ENCODE data around the gene DPP6.

Gene DPP6

GRCh38 chr7:154905146-154905545, 852.9 kb downstream of the DPP6 start:
- TF ChIP-seq, protein P1, sequence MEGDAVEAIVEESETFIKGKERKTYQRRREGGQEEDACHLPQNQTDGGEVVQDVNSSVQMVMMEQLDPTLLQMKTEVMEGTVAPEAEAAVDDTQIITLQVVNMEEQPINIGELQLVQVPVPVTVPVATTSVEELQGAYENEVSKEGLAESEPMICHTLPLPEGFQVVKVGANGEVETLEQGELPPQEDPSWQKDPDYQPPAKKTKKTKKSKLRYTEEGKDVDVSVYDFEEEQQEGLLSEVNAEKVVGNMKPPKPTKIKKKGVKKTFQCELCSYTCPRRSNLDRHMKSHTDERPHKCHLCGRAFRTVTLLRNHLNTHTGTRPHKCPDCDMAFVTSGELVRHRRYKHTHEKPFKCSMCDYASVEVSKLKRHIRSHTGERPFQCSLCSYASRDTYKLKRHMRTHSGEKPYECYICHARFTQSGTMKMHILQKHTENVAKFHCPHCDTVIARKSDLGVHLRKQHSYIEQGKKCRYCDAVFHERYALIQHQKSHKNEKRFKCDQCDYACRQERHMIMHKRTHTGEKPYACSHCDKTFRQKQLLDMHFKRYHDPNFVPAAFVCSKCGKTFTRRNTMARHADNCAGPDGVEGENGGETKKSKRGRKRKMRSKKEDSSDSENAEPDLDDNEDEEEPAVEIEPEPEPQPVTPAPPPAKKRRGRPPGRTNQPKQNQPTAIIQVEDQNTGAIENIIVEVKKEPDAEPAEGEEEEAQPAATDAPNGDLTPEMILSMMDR (IDR thresholded peaks at IDR 0.05; ENCODE audit: insufficient read depth, low read length, poor library complexity, severe bottlenecking), result no peak
- no peaks in the 10 kb centered on the region; the same call in 1 of the 2 replicates for H3K27me3 ChIP-seq (replicated peaks; ENCODE audit: control insufficient read depth, insufficient read depth, low read length)
- no peaks in the 10 kb centered on the region for H3K36me3 ChIP-seq (ENCODE audit: control insufficient read depth, insufficient read depth, low read length)
- no peak for DNase-seq (ENCODE audit: extremely low read depth, insufficient read length)
- H3K4me3 ChIP-seq (replicated peaks; ENCODE audit: low read depth, low read length), result no peak overlapping the region

DNA sequence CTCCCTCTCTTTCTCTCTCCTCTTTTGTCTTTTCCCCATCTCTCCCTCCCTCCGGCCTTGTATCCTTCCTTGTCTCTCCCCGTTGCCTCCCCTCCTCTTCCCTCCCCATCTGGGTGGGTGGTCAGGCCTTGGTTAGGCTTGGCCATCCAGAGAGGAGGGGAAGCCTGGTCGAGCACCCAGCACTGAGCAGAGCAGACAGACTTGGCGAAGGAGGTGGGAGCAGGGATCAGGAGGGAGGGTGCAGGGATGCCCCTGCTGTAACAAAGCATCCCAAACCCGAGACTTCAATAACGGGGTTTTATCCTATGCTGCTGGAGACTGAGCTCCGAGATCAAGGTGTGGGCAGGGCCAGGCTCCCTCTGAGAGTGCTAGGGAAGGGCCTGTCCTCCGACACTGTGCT, 853.4 kb downstream of the DPP6 start:
- Histone ChIP-seq H3K4me3 (replicated peaks; ENCODE audit: low read depth, low read length) (no peak overlapping the region), H3K27me3 (replicated peaks; ENCODE audit: control insufficient read depth, insufficient read depth, low read length) (no peaks in the 10 kb centered on the region; the same call in 1 of the 2 replicates), H3K36me3 (ENCODE audit: control insufficient read depth, insufficient read depth, low read length) (no peaks in the 10 kb centered on the region)
- DNase-seq (ENCODE audit: extremely low read depth, insufficient read length), result no peak
- TF ChIP-seq, protein P1 (IDR thresholded peaks at IDR 0.05; ENCODE audit: insufficient read depth, low read length, poor library complexity, severe bottlenecking), result no peak

- Histone ChIP-seq H3K36me3 (ENCODE audit: control insufficient read depth, insufficient read depth, low read length) (no peaks in the 10 kb centered on the region), H3K4me3 (replicated peaks; ENCODE audit: low read depth, low read length) (no peak overlapping the region), H3K27me3 (replicated peaks; ENCODE audit: control insufficient read depth, insufficient read depth, low read length) (no peaks in the 10 kb centered on the region; the same call in 1 of the 2 replicates)
- TF ChIP-seq, protein P1 (IDR thresholded peaks at IDR 0.05; ENCODE audit: insufficient read depth, low read length, poor library complexity, severe bottlenecking), result no peak
- DNase-seq (ENCODE audit: extremely low read depth, insufficient read length), result no peak
Measured at GRCh38 chr7:154906201-154906600, 854.0 kb downstream of the DPP6 start.

- DNase-seq (ENCODE audit: extremely low read depth, insufficient read length), result no peak
- Histone ChIP-seq H3K27me3 (replicated peaks; ENCODE audit: control insufficient read depth, insufficient read depth, low read length) (no peaks in the 10 kb centered on the region; the same call in 1 of the 2 replicates), H3K4me3 (replicated peaks; ENCODE audit: low read depth, low read length) (no peak overlapping the region), H3K36me3 (ENCODE audit: control insufficient read depth, insufficient read depth, low read length) (no peaks in the 10 kb centered on the region)
- TF ChIP-seq, protein P1 (IDR thresholded peaks at IDR 0.05; ENCODE audit: insufficient read depth, low read length, poor library complexity, severe bottlenecking), result no peak
Measured at GRCh38 chr7:154906736-154907355, 854.6 kb downstream of the DPP6 start.

DNA sequence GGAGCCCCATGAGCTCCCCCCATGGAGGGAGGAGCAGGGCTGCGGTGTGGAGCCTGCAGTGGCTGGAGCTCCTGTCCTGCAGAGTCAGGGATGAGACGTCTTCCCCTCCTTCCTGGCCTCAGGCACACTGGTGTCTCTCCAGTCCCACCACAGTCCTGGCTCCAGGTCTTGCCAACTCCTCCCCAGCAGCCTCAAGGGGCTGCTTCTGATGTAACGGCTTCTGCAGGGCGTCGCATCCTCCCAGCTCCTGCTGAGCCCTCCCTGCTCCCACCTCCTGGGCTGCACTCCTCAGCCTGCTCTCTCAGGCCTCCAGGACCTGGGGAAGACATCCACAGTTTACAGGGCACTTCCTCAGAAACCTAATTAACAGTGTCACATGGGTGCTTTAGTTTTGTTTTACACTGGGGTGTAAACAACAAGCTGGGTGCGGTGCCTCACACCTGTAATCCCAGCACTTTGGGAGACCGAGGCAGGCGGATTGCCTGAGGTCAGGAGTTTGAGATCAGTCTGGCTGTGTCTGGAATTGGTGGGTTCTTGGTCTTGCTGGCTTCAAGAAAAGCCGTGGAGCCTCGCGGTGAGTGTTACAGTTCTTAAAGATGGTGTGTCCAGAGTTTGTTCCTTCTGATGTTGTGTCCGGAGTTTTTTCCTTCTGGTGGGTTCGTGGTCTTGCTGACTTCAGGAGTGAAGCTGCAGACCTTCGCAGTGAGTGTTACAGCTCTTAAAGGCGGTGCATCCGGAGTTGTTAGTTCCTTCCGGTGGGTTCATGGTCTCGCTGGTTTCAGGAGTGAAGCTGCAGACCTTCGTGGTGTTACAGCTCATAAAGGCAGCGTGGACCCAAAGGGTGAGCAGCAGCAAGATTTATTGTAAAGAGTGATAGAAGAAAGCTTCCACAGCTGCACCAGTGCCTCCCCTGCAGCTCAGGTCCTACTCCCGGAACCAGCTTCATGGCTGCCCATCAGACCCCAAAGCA, 855.7 kb downstream of the DPP6 start:
- Histone ChIP-seq H3K27me3 (replicated peaks; ENCODE audit: control insufficient read depth, insufficient read depth, low read length) (no peaks in the 10 kb centered on the region; the same call in 1 of the 2 replicates), H3K36me3 (ENCODE audit: control insufficient read depth, insufficient read depth, low read length) (no peaks in the 10 kb centered on the region), H3K4me3 (replicated peaks; ENCODE audit: low read depth, low read length) (no peak overlapping the region)
- TF ChIP-seq, protein P1 (IDR thresholded peaks at IDR 0.05; ENCODE audit: insufficient read depth, low read length, poor library complexity, severe bottlenecking), result no peak
- no peak for DNase-seq (ENCODE audit: extremely low read depth, insufficient read length)

Measured in GM06990 (cell line).